ENCODE measurements around the gene SF3B4. TPM values are rescaled to one million over a fixed set of nuclear protein-coding genes. Genes with fewer than 3 reads are reported as not detected.
A peak's percentile ranks its signal among the peaks of the same experiment; 100 is the strongest.

Gene SF3B4
- total RNA-seq, 4 donors from 2014 or later: 12.1 to 21.6 (median 14.0) TPM

- no peak for DNase-seq (ENCODE audit: extremely low spot score)
- WGBS: 22% methylated on average over 7 of the region's 9 CpGs
- Histone ChIP-seq H3K36me3 (peaks cover 0 to 14% (median under 1%) of the 10 kb centered on the region in 4 donors), H3K27me3 (peaks cover 0 to 8% (median 0%) of the 10 kb centered on the region in 4 donors), H3K9me3 (no peaks in the 10 kb centered on the region), H3K4me1 (peaks cover 9 to 32% (median 29%) of the 10 kb centered on the region in 4 donors), H3K4me3 (peak overlapping the region; percentile 60 to 83 (median 64)), H3K27ac (replicated peaks in 1 of 4) (peak overlapping the region in 3 of 4 donors; percentile 3 to 55 (median 33))
- TF ChIP-seq CTCF (IDR thresholded peaks at IDR 0.05) (no peak), POLR2AphosphoS5 (IDR thresholded peaks at IDR 0.05) (no peak), EP300 (IDR thresholded peaks at IDR 0.05) (no peak), POLR2A (IDR thresholded peaks at IDR 0.05; ENCODE audit: low read depth) (no peak)
- intact Hi-C loops (cut with DNase I): no loop called here
Observed at GRCh38 chr1:149916193-149916897, 11.3 kb downstream of the SF3B4 start.

- peaks cover 9 to 32% (median 29%) of the 10 kb centered on the region in 4 donors for H3K4me1 ChIP-seq
- H3K27me3 ChIP-seq: peaks cover 0 to 8% (median 0%) of the 10 kb centered on the region in 4 donors
- no peak for DNase-seq (ENCODE audit: extremely low spot score)
- H3K9me3 ChIP-seq: no peaks in the 10 kb centered on the region
- H3K4me3 ChIP-seq: no peak overlapping the region
- intact Hi-C loops (cut with DNase I): no loop called here
- peak overlapping the region in 1 of 4 donors; percentile 33 for H3K27ac ChIP-seq (replicated peaks in 1 of 4)
- 81% methylated on average over 11 of the region's 11 CpGs for WGBS
- no peak for TF ChIP-seq POLR2AphosphoS5 (IDR thresholded peaks at IDR 0.05)
- TF ChIP-seq CTCF (IDR thresholded peaks at IDR 0.05): no peak
- TF ChIP-seq POLR2A (IDR thresholded peaks at IDR 0.05; ENCODE audit: low read depth): no peak
- no peak for TF ChIP-seq EP300 (IDR thresholded peaks at IDR 0.05)
- H3K36me3 ChIP-seq: peaks cover 0 to 10% (median under 1%) of the 10 kb centered on the region in 4 donors
Observed at GRCh38 chr1:149915429-149916192, 12.0 kb downstream of the SF3B4 start.

GRCh38 chr1:149914545-149914944 lies 13.1 kb downstream of the SF3B4 start:
- intact Hi-C loops (cut with DNase I): no loop called here
- TF ChIP-seq EP300 (IDR thresholded peaks at IDR 0.05) (no peak), POLR2AphosphoS5 (IDR thresholded peaks at IDR 0.05) (no peak), POLR2A (IDR thresholded peaks at IDR 0.05; ENCODE audit: low read depth) (no peak), CTCF (IDR thresholded peaks at IDR 0.05) (no peak)
- H3K36me3 ChIP-seq: peaks cover 0 to 14% (median 3%) of the 10 kb centered on the region in 4 donors
- DNase-seq (ENCODE audit: extremely low spot score): no peak
- peaks cover 0 to 8% (median 0%) of the 10 kb centered on the region in 4 donors for H3K27me3 ChIP-seq
- WGBS: 89% methylated on average over 1 of the region's 1 CpG
- H3K9me3 ChIP-seq: no peaks in the 10 kb centered on the region
- H3K27ac ChIP-seq (replicated peaks in 1 of 4): no peak overlapping the region
- peaks cover 9 to 31% (median 28%) of the 10 kb centered on the region in 4 donors for H3K4me1 ChIP-seq
- no peak overlapping the region for H3K4me3 ChIP-seq

GRCh38 chr1:149906570-149907075 lies 21.0 kb downstream of the SF3B4 start:
- no peak for TF ChIP-seq POLR2AphosphoS5 (IDR thresholded peaks at IDR 0.05)
- no peak for TF ChIP-seq CTCF (IDR thresholded peaks at IDR 0.05)
- TF ChIP-seq POLR2A (IDR thresholded peaks at IDR 0.05; ENCODE audit: low read depth): no peak
- TF ChIP-seq EP300 (IDR thresholded peaks at IDR 0.05): no peak
- WGBS: 98% methylated on average over 6 of the region's 10 CpGs

More at GRCh38 chr1:149906570-149907075, 21.0 kb downstream of the SF3B4 start:
- Histone ChIP-seq H3K27ac (replicated peaks in 1 of 4) (no peak overlapping the region), H3K4me1 (no peaks in the 10 kb centered on the region), H3K36me3 (peaks cover 0 to 30% (median 5%) of the 10 kb centered on the region in 4 donors), H3K4me3 (no peak overlapping the region), H3K27me3 (no peaks in the 10 kb centered on the region), H3K9me3 (no peaks in the 10 kb centered on the region)
- intact Hi-C loops (cut with DNase I): no loop called here
- DNase-seq (ENCODE audit: extremely low spot score): no peak
